Cardiac fibroblast (primary cell): Measurements from ENCODE around the gene P2RX7.
"Not testable (repeated sequence)": the region's sequence is repeated elsewhere in the genome, so short reads cannot be mapped to it uniquely, and the experiment has no call there.

Experiments
- DNase-seq, 2 donors: peaks; one replicate each; pipeline versions ENCODE4 v3.0.0 to v3.0.0-alpha.2; 2010; ENCODE audit warnings: low read depth in 2 of 2
- H3K4me3 ChIP-seq, 2 donors: replicated peaks in 1 of 2; 1 replicate in 1 of 2; 2 replicates in 1 of 2; pipeline ENCODE4 v1.5.1; 2011; ENCODE audit warnings: low read depth in 2 of 2, low read length in 2 of 2, mild to moderate bottlenecking in 2 of 2, moderate library complexity in 1 of 2
- CTCF ChIP-seq: IDR thresholded peaks from one replicate; pipeline ENCODE4 v1.5.1; 2011; ENCODE audit warnings: low read depth, mild to moderate bottlenecking, low read length, inconsistent platforms

The P2RX7 gene

GRCh38 chr12:121228919-121229665 lies 96.4 kb downstream of the P2RX7 start:
- TF ChIP-seq CTCF: no peak
- no peak overlapping the region for H3K4me3 ChIP-seq
- no peak for DNase-seq

GRCh38 chr12:121229826-121230537 lies 97.3 kb downstream of the P2RX7 start:
- DNase-seq: peak; percentile 81 to 84
- not testable (repeated sequence) for H3K4me3 ChIP-seq
- TF ChIP-seq CTCF: peak; percentile 94

- DNase-seq: no peak
- no peak overlapping the region for H3K4me3 ChIP-seq
- no peak for TF ChIP-seq CTCF
These were observed 97.8 kb downstream of the P2RX7 start for GRCh38 chr12:121230538-121230907.

- no peak for TF ChIP-seq CTCF
These were observed 99.5 kb downstream of the P2RX7 start for GRCh38 chr12:121232163-121232562.

GRCh38 chr12:121232977-121233627 lies 100.4 kb downstream of the P2RX7 start:
- no peak overlapping the region for H3K4me3 ChIP-seq
- no peak for DNase-seq
- TF ChIP-seq CTCF: no peak

More at GRCh38 chr12:121232163-121232562, 99.5 kb downstream of the P2RX7 start:
- no peak overlapping the region for H3K4me3 ChIP-seq
- no peak for DNase-seq

- no peak for TF ChIP-seq CTCF
- no peak for DNase-seq
- no peak overlapping the region for H3K4me3 ChIP-seq
These were observed 100.9 kb downstream of the P2RX7 start for GRCh38 chr12:121233628-121234020.
